H9 (cell line): ENCODE data around the gene FBN1. TPM values are rescaled to one million over a fixed set of nuclear protein-coding genes. Genes with fewer than 3 reads are reported as not detected.

Source experiments
- DNase-seq: peaks from one replicate; pipeline ENCODE4 v3.0.0-alpha.2; 2017
- H2AFZ ChIP-seq: one replicate; pipeline ENCODE4 v1.6.1; 2013; ENCODE audit warnings: mild to moderate bottlenecking, low read length, control low read depth, moderate library complexity
- H2AK5ac ChIP-seq: 2 replicates; pipeline ENCODE4 v1.6.1; 2013; ENCODE audit warnings: low read length, control low read depth, mixed read lengths; ENCODE audit not compliant: insufficient read length
- H2BK120ac ChIP-seq: one replicate; pipeline ENCODE4 v1.6.1; 2013; ENCODE audit warnings: low read depth, mild to moderate bottlenecking, low read length, control low read depth, inconsistent platforms; ENCODE audit not compliant: poor library complexity, severe bottlenecking
- H2BK12ac ChIP-seq: 2 replicates; pipeline ENCODE4 v1.6.1; 2013; ENCODE audit warnings: low read length, control low read depth, mixed read lengths, low read depth; ENCODE audit not compliant: insufficient read length
- H2BK15ac ChIP-seq: 2 replicates; pipeline ENCODE4 v1.6.1; 2013; ENCODE audit warnings: low read depth, low read length, control low read depth
- H2BK20ac ChIP-seq: one replicate; pipeline ENCODE4 v1.6.1; 2013; ENCODE audit warnings: low read depth, mild to moderate bottlenecking, low read length, control low read depth, inconsistent platforms; ENCODE audit not compliant: poor library complexity, severe bottlenecking
- H2BK5ac ChIP-seq: 2 replicates; pipeline ENCODE4 v1.6.1; 2013; ENCODE audit warnings: low read length, control low read depth, mixed read lengths; ENCODE audit not compliant: insufficient read length
- H3K14ac ChIP-seq: 2 replicates; pipeline ENCODE4 v1.6.1; 2013; ENCODE audit warnings: low read length, control low read depth; ENCODE audit not compliant: insufficient read depth
- H3K18ac ChIP-seq: 2 replicates; pipeline ENCODE4 v1.6.1; 2013; ENCODE audit warnings: low read depth, mild to moderate bottlenecking, mixed read lengths, low read length, control low read depth; ENCODE audit not compliant: insufficient read length
- H3K23ac ChIP-seq: 2 replicates; pipeline ENCODE4 v1.6.1; 2013; ENCODE audit warnings: low read length, control low read depth, mixed read lengths, low read depth; ENCODE audit not compliant: insufficient read length
- H3K23me2 ChIP-seq: 2 replicates; pipeline ENCODE4 v1.6.1; 2013; ENCODE audit warnings: low read depth, mild to moderate bottlenecking, mixed read lengths, low read length, control low read depth; ENCODE audit not compliant: insufficient read length, poor library complexity, severe bottlenecking
- H3K27ac ChIP-seq: 2 replicates; pipeline ENCODE4 v1.5.1; 2013; ENCODE audit warnings: low read length, control low read depth, mixed read lengths, low read depth; ENCODE audit not compliant: insufficient read length
- H3K27me3 ChIP-seq: 2 replicates; pipeline ENCODE4 v1.6.1; 2013; ENCODE audit warnings: low read length, control low read depth, inconsistent platforms; ENCODE audit not compliant: insufficient read depth
- H3K4ac ChIP-seq: 2 replicates; pipeline ENCODE4 v1.6.1; 2013; ENCODE audit warnings: low read depth, mild to moderate bottlenecking, control low read depth, inconsistent platforms, low read length, moderate library complexity
- H3K4me1 ChIP-seq: 2 replicates; pipeline ENCODE4 v1.6.1; 2013; ENCODE audit warnings: low read length, control low read depth, inconsistent platforms; ENCODE audit not compliant: insufficient read depth
- H3K4me2 ChIP-seq: 2 replicates; pipeline ENCODE4 v1.6.1; 2013; ENCODE audit warnings: low read length, control low read depth, mixed read lengths; ENCODE audit not compliant: insufficient read length, insufficient read depth
- H3K56ac ChIP-seq: 2 replicates; pipeline ENCODE4 v1.6.1; 2013; ENCODE audit warnings: low read depth, mild to moderate bottlenecking, mixed read lengths, low read length, control low read depth; ENCODE audit not compliant: insufficient read length
- H3K79me1 ChIP-seq: 2 replicates; pipeline ENCODE4 v1.6.1; 2013; ENCODE audit warnings: low read depth, mild to moderate bottlenecking, moderate library complexity, low read length, control low read depth, inconsistent platforms; ENCODE audit not compliant: insufficient read depth, poor library complexity, severe bottlenecking
- H3K79me2 ChIP-seq: 2 replicates; pipeline ENCODE4 v1.6.1; 2013; ENCODE audit warnings: low read length, control low read depth, inconsistent platforms; ENCODE audit not compliant: insufficient read depth
- H3K9ac ChIP-seq: 2 replicates; pipeline ENCODE4 v1.6.1; 2013; ENCODE audit warnings: low read length, control low read depth, mixed read lengths; ENCODE audit not compliant: insufficient read length; ENCODE audit errors: extremely low read depth
- H3K9me3 ChIP-seq: one replicate; pipeline ENCODE4 v1.6.1; 2013; ENCODE audit warnings: low read depth, low read length, inconsistent platforms; ENCODE audit not compliant: control insufficient read depth
- H3T11ph ChIP-seq: one replicate; pipeline ENCODE4 v1.6.1; 2013; ENCODE audit warnings: mild to moderate bottlenecking, low read length, control low read depth, inconsistent platforms
- H4K20me1 ChIP-seq: one replicate; pipeline ENCODE4 v1.6.1; 2013; ENCODE audit not compliant: control insufficient read depth, insufficient read length, insufficient read depth
- H4K5ac ChIP-seq: 2 replicates; pipeline ENCODE4 v1.6.1; 2013; ENCODE audit warnings: low read depth, mild to moderate bottlenecking, mixed read lengths, low read length, control low read depth; ENCODE audit not compliant: insufficient read length
- H4K8ac ChIP-seq: replicated peaks from 2 replicates; pipeline ENCODE4 v1.6.1; 2013; ENCODE audit warnings: low read length, control low read depth, mixed read lengths, low read depth; ENCODE audit not compliant: insufficient read length
- H4K91ac ChIP-seq: 2 replicates; pipeline ENCODE4 v1.6.1; 2013; ENCODE audit warnings: low read depth, mild to moderate bottlenecking, moderate library complexity, mixed read lengths, low read length, control low read depth; ENCODE audit not compliant: insufficient read length
- H3K27ac Mint-ChIP-seq, 3 experiments: 2 replicates in 2 of 3; 3 replicates in 1 of 3; pipeline ENCODE4 v1.8.0; 2020 to 2021; ENCODE audit warnings: mixed read lengths in 3 of 3, mild to moderate bottlenecking in 1 of 3, moderate library complexity in 1 of 3
- H3K27me3 Mint-ChIP-seq: 2 replicates; pipeline ENCODE4 v1.8.0; 2021; ENCODE audit warnings: low read depth, mild to moderate bottlenecking, moderate library complexity, mixed read lengths
- H3K36me3 Mint-ChIP-seq, 3 experiments: 2 replicates in 2 of 3; 3 replicates in 1 of 3; pipeline ENCODE4 v1.8.0; 2020 to 2021; ENCODE audit warnings: low read depth in 3 of 3, mixed read lengths in 3 of 3; ENCODE audit not compliant: insufficient read depth in 1 of 3
- H3K4me1 Mint-ChIP-seq, 2 experiments: 2 replicates each; pipeline ENCODE4 v1.8.0; 2020; ENCODE audit warnings: mixed read lengths in 2 of 2
- H3K4me3 Mint-ChIP-seq, 2 experiments: 2 replicates in 1 of 2; 3 replicates in 1 of 2; pipeline ENCODE4 v1.8.0; 2020 to 2021; ENCODE audit warnings: mild to moderate bottlenecking in 2 of 2, mixed read lengths in 2 of 2, moderate library complexity in 1 of 2
- H3K9me3 Mint-ChIP-seq, 2 experiments: 2 replicates in 1 of 2; 3 replicates in 1 of 2; pipeline ENCODE4 v1.8.0; 2020; ENCODE audit warnings: mild to moderate bottlenecking in 2 of 2, mixed read lengths in 2 of 2, moderate library complexity in 1 of 2
- WGBS: extraction: QIAGEN DNeasy Blood & Tissue Kit; methylation state at CpG from one replicate; pipeline ENCODE4 v1.1.7; 2013; ENCODE audit warnings: missing lambda C conversion rate, low lambda C conversion rate, mixed read lengths; ENCODE audit not compliant: insufficient read length; ENCODE audit errors: extremely low coverage; 5-methylcytosine and 5-hydroxymethylcytosine counted together
- total RNA-seq: library from RNA; stranded (reverse); gene quantifications from 2 replicates; pipeline ENCODE4 v1.2.1, GENCODE V29; 2021
- TF ChIP-seq, protein P1 (sequence below): fragments of 200-600 bp; sonication (generic); conservative IDR thresholded peaks from 3 replicates; pipeline ENCODE4 v1.8.0; 2021; ENCODE audit warnings: antibody characterized with exemption, mild to moderate bottlenecking

FBN1 gene
- total RNA-seq, 1 experiment from 2014 or later, result 3.6 TPM

- 100% methylated on average over 1 of the region's 10 CpGs for WGBS
- Mint-ChIP-seq H3K27me3 (no peaks in the 10 kb centered on the region), H3K27ac (no peak overlapping the region), H3K4me3 (no peak overlapping the region), H3K4me1 (no peaks in the 10 kb centered on the region), H3K36me3 (no peaks in the 10 kb centered on the region), H3K9me3 (no peaks in the 10 kb centered on the region)
- TF ChIP-seq, protein P1, sequence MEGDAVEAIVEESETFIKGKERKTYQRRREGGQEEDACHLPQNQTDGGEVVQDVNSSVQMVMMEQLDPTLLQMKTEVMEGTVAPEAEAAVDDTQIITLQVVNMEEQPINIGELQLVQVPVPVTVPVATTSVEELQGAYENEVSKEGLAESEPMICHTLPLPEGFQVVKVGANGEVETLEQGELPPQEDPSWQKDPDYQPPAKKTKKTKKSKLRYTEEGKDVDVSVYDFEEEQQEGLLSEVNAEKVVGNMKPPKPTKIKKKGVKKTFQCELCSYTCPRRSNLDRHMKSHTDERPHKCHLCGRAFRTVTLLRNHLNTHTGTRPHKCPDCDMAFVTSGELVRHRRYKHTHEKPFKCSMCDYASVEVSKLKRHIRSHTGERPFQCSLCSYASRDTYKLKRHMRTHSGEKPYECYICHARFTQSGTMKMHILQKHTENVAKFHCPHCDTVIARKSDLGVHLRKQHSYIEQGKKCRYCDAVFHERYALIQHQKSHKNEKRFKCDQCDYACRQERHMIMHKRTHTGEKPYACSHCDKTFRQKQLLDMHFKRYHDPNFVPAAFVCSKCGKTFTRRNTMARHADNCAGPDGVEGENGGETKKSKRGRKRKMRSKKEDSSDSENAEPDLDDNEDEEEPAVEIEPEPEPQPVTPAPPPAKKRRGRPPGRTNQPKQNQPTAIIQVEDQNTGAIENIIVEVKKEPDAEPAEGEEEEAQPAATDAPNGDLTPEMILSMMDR, result no peak
- Histone ChIP-seq H3K18ac (no peak overlapping the region), H2BK15ac (no peak overlapping the region), H2AFZ (no peak overlapping the region), H3K4ac (no peak overlapping the region), H3K23me2 (no peaks in the 10 kb centered on the region), H2BK5ac (no peak overlapping the region), H4K8ac (no peak overlapping the region), H4K20me1 (no peaks in the 10 kb centered on the region), H2AK5ac (no peak overlapping the region), H2BK120ac (no peak overlapping the region), H3K79me1 (no peaks in the 10 kb centered on the region), H3K14ac (no peak overlapping the region), H3K79me2 (0 out of 2 replicates have a peak, but pooled peaks cover 2% of the 10 kb centered on the region), H2BK12ac (no peak overlapping the region), H2BK20ac (no peak overlapping the region), H3K4me1 (no peaks in the 10 kb centered on the region), H3K9ac (no peak overlapping the region), H3K27ac (no peak overlapping the region), H3T11ph (no peak overlapping the region), H3K56ac (no peak overlapping the region), H4K5ac (no peak overlapping the region), H3K27me3 (no peaks in the 10 kb centered on the region), H3K9me3 (no peaks in the 10 kb centered on the region), H3K23ac (no peak overlapping the region), H3K4me2 (no peak overlapping the region), H4K91ac (no peak overlapping the region)
- DNase-seq, result no peak
These were observed 103.9 kb downstream of the FBN1 start for GRCh38 chr15:48541341-48542278.
